Lower lobe of right lung (tissue), 2 donors: ENCODE results near the gene ZNRD2. TPM values are rescaled to one million over a fixed set of nuclear protein-coding genes. Genes with fewer than 3 reads are reported as not detected.

Experiments
- ATAC-seq, 2 donors: fragments of 200-7000 bp; cut with Tn5 transposase; one replicate each; pipeline ENCODE4 v1.9.1; 2020 to 2022; ENCODE audit warnings: mild to moderate bottlenecking in 2 of 2, moderate library complexity in 2 of 2
- DNase-seq: peaks from one replicate; pipeline ENCODE4 v3.0.0-alpha.2; 2020
- H3K27ac ChIP-seq: fragments of 200-600 bp; one replicate; pipeline ENCODE4 v1.8.0; 2022
- H3K27me3 ChIP-seq: fragments of 200-600 bp; one replicate; pipeline ENCODE4 v1.8.0; 2022; ENCODE audit warnings: low read depth
- H3K36me3 ChIP-seq: fragments of 200-600 bp; one replicate; pipeline ENCODE4 v1.8.0; 2022; ENCODE audit warnings: mild to moderate bottlenecking
- H3K4me1 ChIP-seq: fragments of 200-600 bp; one replicate; pipeline ENCODE4 v1.8.0; 2022
- H3K4me3 ChIP-seq: fragments of 200-600 bp; one replicate; pipeline ENCODE4 v1.8.0; 2022; ENCODE audit warnings: mild to moderate bottlenecking
- H3K9me3 ChIP-seq: fragments of 200-600 bp; one replicate; pipeline ENCODE4 v1.8.0; 2022
- intact Hi-C: fragments of 100-400 bp; cut with DNase I; formaldehyde crosslinking; loops from one replicate; pipeline ENCODE4 v1.11.0; 2022
- total RNA-seq: library from RNA; stranded (reverse); fragmentation: NEBNext Ultra II Directional; extraction: Animal tissue kit (Norgen Biotek cat#: 25700); gene quantifications from one replicate; pipeline ENCODE4 v1.2.1, GENCODE V29; 2021
- TF ChIP-seq, protein P1 (sequence below): fragments of 200-600 bp; IDR thresholded peaks from one replicate; pipeline ENCODE4 v1.8.0; 2022; ENCODE audit warnings: antibody characterized with exemption, mild to moderate bottlenecking
- donor health status: DM: no; HTN: yes; CAD: no; lungs with severe emphysema.

The ZNRD2 gene
- total RNA-seq, 1 donor from 2014 or later: 25.1 TPM

- TF ChIP-seq, protein P1, sequence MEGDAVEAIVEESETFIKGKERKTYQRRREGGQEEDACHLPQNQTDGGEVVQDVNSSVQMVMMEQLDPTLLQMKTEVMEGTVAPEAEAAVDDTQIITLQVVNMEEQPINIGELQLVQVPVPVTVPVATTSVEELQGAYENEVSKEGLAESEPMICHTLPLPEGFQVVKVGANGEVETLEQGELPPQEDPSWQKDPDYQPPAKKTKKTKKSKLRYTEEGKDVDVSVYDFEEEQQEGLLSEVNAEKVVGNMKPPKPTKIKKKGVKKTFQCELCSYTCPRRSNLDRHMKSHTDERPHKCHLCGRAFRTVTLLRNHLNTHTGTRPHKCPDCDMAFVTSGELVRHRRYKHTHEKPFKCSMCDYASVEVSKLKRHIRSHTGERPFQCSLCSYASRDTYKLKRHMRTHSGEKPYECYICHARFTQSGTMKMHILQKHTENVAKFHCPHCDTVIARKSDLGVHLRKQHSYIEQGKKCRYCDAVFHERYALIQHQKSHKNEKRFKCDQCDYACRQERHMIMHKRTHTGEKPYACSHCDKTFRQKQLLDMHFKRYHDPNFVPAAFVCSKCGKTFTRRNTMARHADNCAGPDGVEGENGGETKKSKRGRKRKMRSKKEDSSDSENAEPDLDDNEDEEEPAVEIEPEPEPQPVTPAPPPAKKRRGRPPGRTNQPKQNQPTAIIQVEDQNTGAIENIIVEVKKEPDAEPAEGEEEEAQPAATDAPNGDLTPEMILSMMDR: no peak
- peaks cover 15% of the 10 kb centered on the region for H3K4me1 ChIP-seq
- H3K27ac ChIP-seq: no peak overlapping the region
- DNase-seq (no peak), ATAC-seq (no peak)
- H3K4me3 ChIP-seq: no peak overlapping the region
- H3K36me3 ChIP-seq: peaks cover 87% of the 10 kb centered on the region
- intact Hi-C loops: no loop called here
- H3K9me3 ChIP-seq: no peaks in the 10 kb centered on the region
- no peaks in the 10 kb centered on the region for H3K27me3 ChIP-seq
Measured at GRCh38 chr11:65530157-65530496, 40.1 kb upstream of the ZNRD2 start.

DNA sequence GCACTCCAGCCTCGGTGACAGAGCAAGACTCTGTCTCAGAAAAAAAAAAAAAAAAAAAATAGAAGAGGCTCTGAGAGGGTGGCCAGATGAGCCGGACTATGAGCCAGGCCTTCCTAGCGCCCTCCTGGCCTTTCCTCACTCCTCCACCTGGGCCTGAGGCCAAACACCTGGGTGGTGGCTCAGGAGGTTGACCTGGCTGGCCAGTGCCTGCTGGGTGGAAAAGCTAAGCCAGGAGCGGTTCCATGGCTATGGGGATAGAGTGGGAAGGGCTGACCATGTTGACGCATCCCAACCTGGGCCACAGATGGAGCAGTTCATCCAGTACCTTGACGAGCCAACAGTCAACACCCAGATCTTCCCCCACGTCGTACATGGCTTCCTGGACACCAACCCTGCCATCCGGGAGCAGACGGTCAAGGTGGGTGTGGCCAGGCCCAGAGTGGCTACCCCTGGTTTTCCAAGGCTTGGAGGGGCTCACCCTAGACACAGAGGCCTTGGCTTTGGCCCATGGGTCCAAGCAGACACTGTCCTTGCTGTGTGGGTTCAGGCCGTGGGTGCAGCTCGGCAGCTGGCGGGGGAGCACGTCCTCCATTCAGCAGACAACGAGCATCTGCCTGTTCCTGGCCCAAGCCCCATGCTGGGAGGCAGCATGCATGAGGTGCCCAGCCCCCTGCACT, 37.8 kb upstream of the ZNRD2 start:
- intact Hi-C loops: no loop called here

DNA sequence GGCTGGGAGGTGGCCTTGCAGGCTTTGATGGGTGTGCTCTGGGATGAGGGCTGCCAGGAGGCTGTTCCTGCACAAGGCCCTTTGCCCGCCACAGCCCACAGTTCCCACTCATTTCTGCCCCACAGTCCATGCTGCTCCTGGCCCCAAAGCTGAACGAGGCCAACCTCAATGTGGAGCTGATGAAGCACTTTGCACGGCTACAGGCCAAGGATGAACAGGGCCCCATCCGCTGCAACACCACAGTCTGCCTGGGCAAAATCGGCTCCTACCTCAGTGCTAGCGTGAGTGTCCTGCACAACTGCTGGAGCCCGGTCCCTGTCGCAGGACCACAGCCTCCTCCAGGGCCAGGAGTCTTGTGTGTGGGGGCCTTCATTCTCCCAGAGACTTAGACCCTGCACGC, 35.2 kb upstream of the ZNRD2 start:
- DNase-seq: no peak
- TF ChIP-seq, protein P1: no peak
- Histone ChIP-seq H3K36me3 (peaks cover 86% of the 10 kb centered on the region), H3K27me3 (no peaks in the 10 kb centered on the region), H3K9me3 (no peaks in the 10 kb centered on the region), H3K4me1 (peaks cover 9% of the 10 kb centered on the region), H3K4me3 (no peak overlapping the region), H3K27ac (no peak overlapping the region)
- no peak for ATAC-seq
- intact Hi-C loops: no loop called here

More for the DNA sequence above, 37.8 kb upstream of the ZNRD2 start:
- Histone ChIP-seq H3K4me3 (no peak overlapping the region), H3K36me3 (peaks cover 95% of the 10 kb centered on the region), H3K27me3 (no peaks in the 10 kb centered on the region), H3K4me1 (no peaks in the 10 kb centered on the region), H3K27ac (no peak overlapping the region), H3K9me3 (no peaks in the 10 kb centered on the region)
- TF ChIP-seq, protein P1: no peak
- ATAC-seq (no peak), DNase-seq (no peak)

GRCh38 chr11:65536412-65537295, 33.6 kb upstream of the ZNRD2 start:
- H3K9me3 ChIP-seq: no peaks in the 10 kb centered on the region
- H3K27ac ChIP-seq: no peak overlapping the region
- intact Hi-C loops: no loop called here
- H3K36me3 ChIP-seq: peaks cover 71% of the 10 kb centered on the region
- H3K27me3 ChIP-seq: no peaks in the 10 kb centered on the region
- no peak overlapping the region for H3K4me3 ChIP-seq
- peaks cover 20% of the 10 kb centered on the region for H3K4me1 ChIP-seq
- TF ChIP-seq, protein P1: no peak
- ATAC-seq (no peak), DNase-seq (no peak)

DNA sequence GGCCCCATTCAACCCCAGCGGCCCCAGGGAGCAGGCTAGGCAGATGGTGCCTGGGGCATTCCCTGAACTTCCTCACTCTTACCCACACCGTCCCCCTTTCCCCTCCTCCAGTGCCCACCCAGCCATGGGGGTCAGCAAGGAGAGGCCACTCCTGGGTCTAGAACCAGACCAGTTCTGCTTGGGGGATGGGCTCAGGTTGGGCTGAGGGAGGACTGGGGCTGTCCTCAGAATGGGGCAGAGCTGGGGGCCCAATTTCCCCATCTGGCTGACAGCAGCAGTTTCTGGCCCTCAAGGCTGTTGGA, 33.0 kb upstream of the ZNRD2 start:
- Histone ChIP-seq H3K4me3 (no peak overlapping the region), H3K4me1 (peaks cover 26% of the 10 kb centered on the region), H3K9me3 (no peaks in the 10 kb centered on the region), H3K27me3 (no peaks in the 10 kb centered on the region), H3K27ac (no peak overlapping the region), H3K36me3 (peaks cover 65% of the 10 kb centered on the region)
- intact Hi-C loops: no loop called here
- ATAC-seq (no peak), DNase-seq (no peak)
- TF ChIP-seq, protein P1: no peak
